ENCODE measurements around the gene PTPRK. TPM values are rescaled to one million over a fixed set of nuclear protein-coding genes. Genes with fewer than 3 reads are reported as not detected.

Gene PTPRK
- total and polyA plus RNA-seq, 4 experiments from 2014 or later, result 0.47 to 1.5 (median 0.61) TPM; not detected in 1

GRCh38 chr6:128517124-128517523 is 3.3 kb downstream of the PTPRK start:
- peak overlapping the region in 1 of 8 donors; percentile 44 for H3K4me3 Mint-ChIP-seq
- Histone ChIP-seq H3K27me3 (ENCODE audit: insufficient read depth, low read length) (peaks cover 30% of the 10 kb centered on the region), H3K9me3 (ENCODE audit: control insufficient read depth in 1 of 2, low read length in 2 of 2) (no peaks in the 10 kb centered on the region), H3K4me3 (ENCODE audit: low read length in 2 of 2) (no peak overlapping the region), H3K36me3 (ENCODE audit: insufficient read depth, low read length) (no peaks in the 10 kb centered on the region), H3K4me1 (ENCODE audit: insufficient read depth, low read length) (peaks cover 23% of the 10 kb centered on the region), H3K27ac (ENCODE audit: low read depth, low read length) (no peak overlapping the region)
- H3K27ac Mint-ChIP-seq, result peak overlapping the region in 1 of 7 donors; percentile 27
- intact Hi-C loops (cut with micrococcal nuclease), result no loop called here
- peaks cover 0 to 2% (median 0%) of the 10 kb centered on the region in 8 donors for H3K9me3 Mint-ChIP-seq
- ChIA-PET CTCF (ENCODE audit: partially characterized antibody) (interaction anchor here (0.7 to 1.5 kb wide), 2 partner anchors 9 to 159 kb away, joined by 3 to 4 read pairs; no protein-coding TSS in a partner anchor), POLR2A (ENCODE audit: partially characterized antibody) (interaction anchor here (1.5 kb wide), 1 partner anchor 662 kb away, joined by 5 read pairs; no protein-coding TSS in a partner anchor)
- peaks cover 11 to 27% (median 19%) of the 10 kb centered on the region in 4 donors for H3K4me1 Mint-ChIP-seq
- peaks cover 0 to 9% of the 10 kb centered on the region in 2 donors for H3K36me3 Mint-ChIP-seq
- H3K27me3 Mint-ChIP-seq, result peaks cover 44 to 55% of the 10 kb centered on the region in 2 donors
- DNase-seq, result no peak

DNA sequence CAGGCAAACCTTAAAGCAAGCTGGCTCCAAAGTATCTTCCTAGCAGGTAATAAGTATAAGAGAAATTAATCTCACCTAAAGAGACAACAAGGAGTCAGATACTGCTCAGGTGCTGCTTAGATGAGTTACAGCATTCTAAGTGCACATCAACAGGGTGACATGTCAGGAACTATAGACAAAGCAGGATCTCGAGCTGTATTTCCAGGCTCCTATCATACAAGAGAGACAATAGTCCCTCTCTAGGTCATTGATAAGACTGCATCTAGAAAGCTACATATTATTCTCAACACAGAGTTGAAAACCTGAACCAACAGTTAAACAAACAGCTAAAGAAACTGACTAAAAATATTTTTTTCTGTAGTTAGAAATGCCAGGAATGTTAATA is 3.9 kb downstream of the PTPRK start:
- ChIA-PET POLR2A (ENCODE audit: partially characterized antibody) (interaction anchor here (1.5 kb wide), 1 partner anchor 661 kb away, joined by 5 read pairs; no protein-coding TSS in a partner anchor), CTCF (ENCODE audit: partially characterized antibody) (interaction anchor here (1.5 kb wide), 1 partner anchor 158 kb away, joined by 4 read pairs; no protein-coding TSS in a partner anchor)
- peaks cover 41 to 51% of the 10 kb centered on the region in 2 donors for H3K27me3 Mint-ChIP-seq
- H3K9me3 Mint-ChIP-seq, result peaks cover 0 to 2% (median 0%) of the 10 kb centered on the region in 8 donors
- H3K27ac ChIP-seq (ENCODE audit: low read depth, low read length), result no peak overlapping the region
- H3K4me3 Mint-ChIP-seq, result no peak overlapping the region
- H3K4me1 Mint-ChIP-seq, result peaks cover 11 to 27% (median 19%) of the 10 kb centered on the region in 4 donors
- intact Hi-C loops (cut with micrococcal nuclease), result no loop called here
- H3K27me3 ChIP-seq (ENCODE audit: insufficient read depth, low read length), result peaks cover 26% of the 10 kb centered on the region
- no peak overlapping the region for H3K4me3 ChIP-seq (ENCODE audit: low read length in 2 of 2)
- peaks cover 23% of the 10 kb centered on the region for H3K4me1 ChIP-seq (ENCODE audit: insufficient read depth, low read length)
- peaks cover 0 to 9% of the 10 kb centered on the region in 2 donors for H3K36me3 Mint-ChIP-seq
- DNase-seq, result no peak
- H3K36me3 ChIP-seq (ENCODE audit: insufficient read depth, low read length), result no peaks in the 10 kb centered on the region
- H3K27ac Mint-ChIP-seq, result peak overlapping the region in 1 of 7 donors; percentile 27
- no peaks in the 10 kb centered on the region for H3K9me3 ChIP-seq (ENCODE audit: control insufficient read depth in 1 of 2, low read length in 2 of 2)

DNA sequence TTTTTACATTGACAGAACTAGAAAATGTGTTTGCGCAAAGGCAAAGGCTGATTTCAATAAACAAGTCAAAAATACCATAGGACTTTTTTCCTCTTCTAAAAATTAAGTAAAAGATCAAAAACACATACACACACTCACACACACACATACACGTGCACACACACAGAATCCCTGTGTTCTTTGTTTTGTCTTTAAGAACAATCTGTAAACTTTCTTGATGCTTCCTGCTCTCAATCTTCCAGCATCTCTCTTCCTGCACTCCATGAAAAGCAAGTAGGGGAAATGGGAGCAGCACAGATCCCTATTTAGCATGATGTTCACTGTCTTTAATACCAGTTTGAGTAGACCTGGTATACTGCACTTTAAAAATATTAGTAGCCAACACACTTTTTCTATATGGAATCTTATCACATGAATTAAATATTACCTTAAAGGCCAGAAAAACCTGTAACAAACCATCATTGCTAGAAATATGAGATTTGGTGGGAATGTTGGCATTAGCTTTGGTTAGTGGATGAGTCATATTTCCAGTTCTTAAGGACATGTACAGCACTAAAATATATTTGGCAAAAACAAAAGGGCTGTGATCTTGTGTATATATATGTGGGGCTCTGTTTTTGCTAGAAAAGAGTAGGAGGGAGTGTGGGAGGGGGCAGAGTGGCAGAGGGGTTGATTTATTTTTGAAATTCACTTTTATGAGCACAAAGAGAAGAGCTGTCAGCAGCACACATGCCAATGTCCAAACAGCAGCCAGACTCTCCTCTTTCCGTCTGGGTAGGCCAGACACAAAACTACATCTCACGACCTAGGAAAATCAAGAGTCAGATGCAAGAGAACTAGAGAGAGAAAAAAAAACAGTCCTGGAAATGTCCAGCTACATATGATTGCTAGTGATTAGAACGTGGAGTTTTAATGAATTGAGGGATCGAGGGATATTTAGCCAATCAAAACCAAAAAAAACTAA is 4.6 kb downstream of the PTPRK start:
- Mint-ChIP-seq H3K9me3 (peaks cover 0 to 2% (median 0%) of the 10 kb centered on the region in 8 donors), H3K36me3 (peaks cover 0 to 9% of the 10 kb centered on the region in 2 donors), H3K4me1 (peaks cover 8 to 22% (median 14%) of the 10 kb centered on the region in 4 donors), H3K27ac (no peak overlapping the region), H3K27me3 (peaks cover 40 to 51% of the 10 kb centered on the region in 2 donors), H3K4me3 (no peak overlapping the region)
- peaks cover 19% of the 10 kb centered on the region for H3K27me3 ChIP-seq (ENCODE audit: insufficient read depth, low read length)
- no peak overlapping the region for H3K4me3 ChIP-seq (ENCODE audit: low read length in 2 of 2)
- no peak overlapping the region for H3K27ac ChIP-seq (ENCODE audit: low read depth, low read length)
- ChIA-PET POLR2A (ENCODE audit: partially characterized antibody) (interaction anchor here (1.5 kb wide), 1 partner anchor 660 kb away, joined by 5 read pairs; no protein-coding TSS in a partner anchor), CTCF (ENCODE audit: partially characterized antibody) (interaction anchor here (1.5 kb wide), 1 partner anchor 157 kb away, joined by 4 read pairs; no protein-coding TSS in a partner anchor)
- H3K36me3 ChIP-seq (ENCODE audit: insufficient read depth, low read length), result no peaks in the 10 kb centered on the region
- peaks cover 18% of the 10 kb centered on the region for H3K4me1 ChIP-seq (ENCODE audit: insufficient read depth, low read length)
- H3K9me3 ChIP-seq (ENCODE audit: control insufficient read depth in 1 of 2, low read length in 2 of 2), result no peaks in the 10 kb centered on the region
- DNase-seq, result no peak
- intact Hi-C loops (cut with micrococcal nuclease), result no loop called here

GRCh38 chr6:128513878-128514277 is 6.5 kb downstream of the PTPRK start:
- Mint-ChIP-seq H3K27ac (no peak overlapping the region), H3K27me3 (peaks cover 33 to 42% of the 10 kb centered on the region in 2 donors), H3K4me1 (peaks cover 4 to 6% (median 5%) of the 10 kb centered on the region in 4 donors), H3K4me3 (no peak overlapping the region), H3K36me3 (no peaks in the 10 kb centered on the region), H3K9me3 (peaks cover 0 to 2% (median 0%) of the 10 kb centered on the region in 8 donors)
- Histone ChIP-seq H3K9me3 (ENCODE audit: control insufficient read depth in 1 of 2, low read length in 2 of 2) (no peaks in the 10 kb centered on the region), H3K27me3 (ENCODE audit: insufficient read depth, low read length) (peaks cover 14% of the 10 kb centered on the region), H3K4me1 (ENCODE audit: insufficient read depth, low read length) (peaks cover 5% of the 10 kb centered on the region), H3K4me3 (ENCODE audit: low read length in 2 of 2) (no peak overlapping the region), H3K27ac (ENCODE audit: low read depth, low read length) (no peak overlapping the region), H3K36me3 (ENCODE audit: insufficient read depth, low read length) (no peaks in the 10 kb centered on the region)
- CTCF ChIA-PET (ENCODE audit: partially characterized antibody), result no interaction called here
- intact Hi-C loops (cut with micrococcal nuclease), result no loop called here
- DNase-seq, result no peak
- POLR2A ChIA-PET (ENCODE audit: partially characterized antibody), result no interaction called here

DNA sequence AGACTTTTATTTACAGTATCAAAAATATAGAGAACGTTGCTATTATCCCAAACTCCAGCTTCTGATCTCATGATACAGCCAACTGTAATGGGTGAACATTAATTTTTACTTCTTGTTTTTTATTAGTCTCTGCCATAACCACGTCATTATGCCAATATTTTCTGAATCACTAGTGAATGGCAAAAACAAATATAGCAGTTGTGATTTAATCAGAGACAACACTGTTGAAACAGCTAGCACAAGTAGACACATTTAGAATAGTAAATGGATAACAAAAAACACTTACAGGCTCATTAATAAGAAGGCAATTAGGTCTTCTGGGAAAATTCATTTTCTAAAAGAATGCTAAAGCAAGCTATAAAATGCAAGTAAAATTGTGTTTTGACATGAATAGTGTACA is 8.1 kb downstream of the PTPRK start:
- no peaks in the 10 kb centered on the region for H3K36me3 ChIP-seq (ENCODE audit: insufficient read depth, low read length)
- no peak overlapping the region for H3K27ac ChIP-seq (ENCODE audit: low read depth, low read length)
- no peak for DNase-seq
- peaks cover 25 to 33% of the 10 kb centered on the region in 2 donors for H3K27me3 Mint-ChIP-seq
- no peaks in the 10 kb centered on the region for H3K36me3 Mint-ChIP-seq
- H3K4me1 ChIP-seq (ENCODE audit: insufficient read depth, low read length), result no peaks in the 10 kb centered on the region
- CTCF ChIA-PET (ENCODE audit: partially characterized antibody), result interaction anchor here (1.6 kb wide), 1 partner anchor 15 kb away, joined by 5 read pairs; no protein-coding TSS in a partner anchor
- peaks cover 0 to 2% (median 0%) of the 10 kb centered on the region in 8 donors for H3K9me3 Mint-ChIP-seq
- no peak overlapping the region for H3K4me3 ChIP-seq (ENCODE audit: low read length in 2 of 2)
- intact Hi-C loops (cut with micrococcal nuclease), result no loop called here
- H3K4me3 Mint-ChIP-seq, result no peak overlapping the region
- POLR2A ChIA-PET (ENCODE audit: partially characterized antibody), result no interaction called here
- no peaks in the 10 kb centered on the region for H3K4me1 Mint-ChIP-seq
- H3K27ac Mint-ChIP-seq, result no peak overlapping the region
- H3K27me3 ChIP-seq (ENCODE audit: insufficient read depth, low read length), result peaks cover 2% of the 10 kb centered on the region
- no peaks in the 10 kb centered on the region for H3K9me3 ChIP-seq (ENCODE audit: control insufficient read depth in 1 of 2, low read length in 2 of 2)

DNA sequence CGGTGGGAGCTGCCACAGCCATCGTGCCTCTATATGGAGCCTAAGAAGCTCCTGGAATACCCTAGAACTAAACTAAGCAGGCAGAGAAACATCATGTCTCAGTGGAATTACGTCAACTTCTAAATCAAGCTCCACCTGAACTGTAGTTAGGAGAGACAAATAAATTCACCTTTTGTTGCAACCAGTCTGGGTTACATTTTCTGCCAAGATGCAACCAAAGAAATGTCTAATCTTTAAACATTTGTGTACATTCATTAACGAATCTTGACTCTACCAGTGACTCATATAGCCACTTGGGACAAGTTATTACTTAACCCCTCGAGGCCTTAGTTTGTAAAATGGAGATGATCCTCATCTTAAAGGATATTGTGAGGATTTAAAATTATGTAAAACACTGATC is 8.9 kb downstream of the PTPRK start:
- Histone ChIP-seq H3K9me3 (ENCODE audit: control insufficient read depth in 1 of 2, low read length in 2 of 2) (no peaks in the 10 kb centered on the region), H3K4me1 (ENCODE audit: insufficient read depth, low read length) (no peaks in the 10 kb centered on the region), H3K27ac (ENCODE audit: low read depth, low read length) (no peak overlapping the region), H3K36me3 (ENCODE audit: insufficient read depth, low read length) (no peaks in the 10 kb centered on the region), H3K4me3 (ENCODE audit: low read length in 2 of 2) (no peak overlapping the region), H3K27me3 (ENCODE audit: insufficient read depth, low read length) (no peaks in the 10 kb centered on the region)
- H3K27ac Mint-ChIP-seq, result no peak overlapping the region
- intact Hi-C loops (cut with micrococcal nuclease), result no loop called here
- H3K4me1 Mint-ChIP-seq, result no peaks in the 10 kb centered on the region
- H3K27me3 Mint-ChIP-seq, result peaks cover 21 to 26% of the 10 kb centered on the region in 2 donors
- no peak for DNase-seq
- H3K36me3 Mint-ChIP-seq, result no peaks in the 10 kb centered on the region
- ChIA-PET POLR2A (ENCODE audit: partially characterized antibody) (no interaction called here), CTCF (ENCODE audit: partially characterized antibody) (interaction anchor here (1.6 kb wide), 1 partner anchor 16 kb away, joined by 5 read pairs; no protein-coding TSS in a partner anchor)
- no peak overlapping the region for H3K4me3 Mint-ChIP-seq
- peaks cover 0 to 2% (median 0%) of the 10 kb centered on the region in 8 donors for H3K9me3 Mint-ChIP-seq

- H3K4me1 Mint-ChIP-seq, result no peaks in the 10 kb centered on the region
- no peaks in the 10 kb centered on the region for H3K4me1 ChIP-seq (ENCODE audit: insufficient read depth, low read length)
- H3K4me3 ChIP-seq (ENCODE audit: low read length in 2 of 2), result no peak overlapping the region
- H3K36me3 Mint-ChIP-seq, result no peaks in the 10 kb centered on the region
- H3K27ac Mint-ChIP-seq, result no peak overlapping the region
- H3K27me3 ChIP-seq (ENCODE audit: insufficient read depth, low read length), result no peaks in the 10 kb centered on the region
- no peak overlapping the region for H3K27ac ChIP-seq (ENCODE audit: low read depth, low read length)
- no peaks in the 10 kb centered on the region for H3K36me3 ChIP-seq (ENCODE audit: insufficient read depth, low read length)
- H3K27me3 Mint-ChIP-seq, result peaks cover 10 to 18% of the 10 kb centered on the region in 2 donors
- CTCF ChIA-PET (ENCODE audit: partially characterized antibody), result no interaction called here
- no peak for DNase-seq
- H3K4me3 Mint-ChIP-seq, result no peak overlapping the region
- H3K9me3 ChIP-seq (ENCODE audit: control insufficient read depth in 1 of 2, low read length in 2 of 2), result no peaks in the 10 kb centered on the region
- no peaks in the 10 kb centered on the region for H3K9me3 Mint-ChIP-seq
- POLR2A ChIA-PET (ENCODE audit: partially characterized antibody), result no interaction called here
- intact Hi-C loops (cut with micrococcal nuclease), result no loop called here
Measured at GRCh38 chr6:128509709-128510108, 10.7 kb downstream of the PTPRK start.
